HFFc6 (cell line): Measurements from ENCODE around the gene NTNG2. TPM values are rescaled to one million over a fixed set of nuclear protein-coding genes. Genes with fewer than 3 reads are reported as not detected.

ENCODE experiments used
- DNase-seq: peaks from one replicate; pipeline ENCODE4 v3.0.0-alpha.2; 2018
- H3K27ac Mint-ChIP-seq: 2 replicates; pipeline ENCODE4 v1.8.0; 2020; ENCODE audit warnings: mild to moderate bottlenecking, mixed read lengths
- H3K27me3 Mint-ChIP-seq: 2 replicates; pipeline ENCODE4 v1.8.0; 2021; ENCODE audit warnings: mild to moderate bottlenecking, moderate library complexity, mixed read lengths; ENCODE audit not compliant: insufficient read depth
- H3K36me3 Mint-ChIP-seq: 2 replicates; pipeline ENCODE4 v1.8.0; 2021; ENCODE audit warnings: low read depth, mixed read lengths
- H3K4me1 Mint-ChIP-seq: 2 replicates; pipeline ENCODE4 v1.8.0; 2020; ENCODE audit warnings: low read depth, mixed read lengths
- H3K4me3 Mint-ChIP-seq: 2 replicates; pipeline ENCODE4 v1.8.0; 2020; ENCODE audit warnings: mild to moderate bottlenecking, moderate library complexity, mixed read lengths
- H3K9me3 Mint-ChIP-seq: 2 replicates; pipeline ENCODE4 v1.8.0; 2020; ENCODE audit warnings: mild to moderate bottlenecking, mixed read lengths
- CTCF ChIP-seq: fragments of 200-600 bp; sonication (generic); IDR thresholded peaks from 2 replicates; pipeline ENCODE4 v1.5.0; 2021; ENCODE audit warnings: antibody characterized with exemption, mild to moderate bottlenecking
- total RNA-seq, 6 experiments: library from RNA; stranded (reverse); fragmentation: NEBNext Ultra II Directional; extraction: Animal tissue kit (Norgen Biotek cat#: 25700); gene quantifications; 2 replicates in 1 of 6; 3 replicates in 5 of 6; pipeline ENCODE4 v1.2.3, GENCODE V29; 2021

The NTNG2 gene
- total RNA-seq, 6 experiments from 2014 or later = 0.41 to 0.82 (median 0.51) TPM

- Mint-ChIP-seq H3K4me3 (no peak overlapping the region), H3K27me3 (peaks cover 48% of the 10 kb centered on the region), H3K4me1 (peaks cover 7% of the 10 kb centered on the region; the same call in 1 of the 2 replicates), H3K9me3 (no peaks in the 10 kb centered on the region), H3K36me3 (no peaks in the 10 kb centered on the region), H3K27ac (no peak overlapping the region)
- no peak for DNase-seq
- no peak for TF ChIP-seq CTCF
Measured at GRCh38 chr9:132183134-132183533, 21.3 kb downstream of the NTNG2 start.

- no peaks in the 10 kb centered on the region for H3K36me3 Mint-ChIP-seq
- H3K9me3 Mint-ChIP-seq = no peaks in the 10 kb centered on the region
- no peak overlapping the region for H3K27ac Mint-ChIP-seq
- DNase-seq = no peak
- peaks cover 7% of the 10 kb centered on the region; the same call in 1 of the 2 replicates for H3K4me1 Mint-ChIP-seq
- no peak overlapping the region for H3K4me3 Mint-ChIP-seq
- peaks cover 48% of the 10 kb centered on the region for H3K27me3 Mint-ChIP-seq
- TF ChIP-seq CTCF = no peak
Measured at GRCh38 chr9:132183715-132184114, 21.9 kb downstream of the NTNG2 start.

- peaks cover 7% of the 10 kb centered on the region; the same call in 1 of the 2 replicates for H3K4me1 Mint-ChIP-seq
- DNase-seq = no peak
- no peak for TF ChIP-seq CTCF
- H3K27me3 Mint-ChIP-seq = peaks cover 48% of the 10 kb centered on the region
- no peak overlapping the region for H3K27ac Mint-ChIP-seq
- H3K36me3 Mint-ChIP-seq = no peaks in the 10 kb centered on the region
- no peak overlapping the region for H3K4me3 Mint-ChIP-seq
- no peaks in the 10 kb centered on the region for H3K9me3 Mint-ChIP-seq
Measured at GRCh38 chr9:132184124-132184523, 22.3 kb downstream of the NTNG2 start.

- no peaks in the 10 kb centered on the region for H3K36me3 Mint-ChIP-seq
- no peak overlapping the region for H3K4me3 Mint-ChIP-seq
- peaks cover 7% of the 10 kb centered on the region; the same call in 1 of the 2 replicates for H3K4me1 Mint-ChIP-seq
- H3K9me3 Mint-ChIP-seq = no peaks in the 10 kb centered on the region
- peaks cover 42% of the 10 kb centered on the region for H3K27me3 Mint-ChIP-seq
- H3K27ac Mint-ChIP-seq = no peak overlapping the region
- TF ChIP-seq CTCF = no peak
- DNase-seq = no peak
Measured at GRCh38 chr9:132185073-132186009, 23.5 kb downstream of the NTNG2 start.

GRCh38 chr9:132187121-132187620, 25.3 kb downstream of the NTNG2 start:
- no peak overlapping the region for H3K27ac Mint-ChIP-seq
- H3K9me3 Mint-ChIP-seq = no peaks in the 10 kb centered on the region
- H3K36me3 Mint-ChIP-seq = no peaks in the 10 kb centered on the region
- peaks cover 39% of the 10 kb centered on the region for H3K27me3 Mint-ChIP-seq
- no peak for TF ChIP-seq CTCF
- no peak overlapping the region for H3K4me3 Mint-ChIP-seq
- DNase-seq = no peak
- peaks cover 7% of the 10 kb centered on the region; the same call in 1 of the 2 replicates for H3K4me1 Mint-ChIP-seq
